ENCODE measurements around the gene DUS2.
A peak's percentile ranks its signal among the peaks of the same experiment; 100 is the strongest.

Gene DUS2

GRCh38 chr16:68082629-68083238 is 59.6 kb downstream of the DUS2 start:
- FAIRE-seq = no peak
- no peak for DNase-seq (ENCODE audit: insufficient read length)
- no peak for TF ChIP-seq POLR2A (IDR thresholded peaks at IDR 0.05; ENCODE audit: low read depth, low read length)
- no peak for TF ChIP-seq TAF1 (IDR thresholded peaks at IDR 0.05; ENCODE audit: borderline replicate concordance, low read depth, low read length)
- TF ChIP-seq POLR2AphosphoS5 (IDR thresholded peaks at IDR 0.05; ENCODE audit: low read depth, low read length) = no peak

GRCh38 chr16:68083239-68083781 is 60.2 kb downstream of the DUS2 start:
- DNase-seq (ENCODE audit: insufficient read length) (no peak), FAIRE-seq (no peak)
- no peak for TF ChIP-seq TAF1 (IDR thresholded peaks at IDR 0.05; ENCODE audit: borderline replicate concordance, low read depth, low read length)
- TF ChIP-seq POLR2A (IDR thresholded peaks at IDR 0.05; ENCODE audit: low read depth, low read length) = no peak
- no peak for TF ChIP-seq POLR2AphosphoS5 (IDR thresholded peaks at IDR 0.05; ENCODE audit: low read depth, low read length)

- no peak for TF ChIP-seq TAF1 (IDR thresholded peaks at IDR 0.05; ENCODE audit: borderline replicate concordance, low read depth, low read length)
- TF ChIP-seq POLR2AphosphoS5 (IDR thresholded peaks at IDR 0.05; ENCODE audit: low read depth, low read length) = no peak
- no peak for TF ChIP-seq POLR2A (IDR thresholded peaks at IDR 0.05; ENCODE audit: low read depth, low read length)
- no peak for FAIRE-seq
- DNase-seq (ENCODE audit: insufficient read length) = no peak
These were observed 60.9 kb downstream of the DUS2 start for GRCh38 chr16:68083861-68084503.

GRCh38 chr16:68084504-68085258 is 61.6 kb downstream of the DUS2 start:
- TF ChIP-seq TAF1 (IDR thresholded peaks at IDR 0.05; ENCODE audit: borderline replicate concordance, low read depth, low read length) (no peak), POLR2A (IDR thresholded peaks at IDR 0.05; ENCODE audit: low read depth, low read length) (peak; percentile 90), POLR2AphosphoS5 (IDR thresholded peaks at IDR 0.05; ENCODE audit: low read depth, low read length) (peak; percentile 80)
- peak; percentile 88 for DNase-seq (ENCODE audit: insufficient read length)
- FAIRE-seq = peak; percentile 97

GRCh38 chr16:68085259-68086071 is 62.4 kb downstream of the DUS2 start, which contains the start of gene NFATC3:
NFATC3 (plus strand) TSS chr16:68085370; CDS start chr16:68085682, 312 bp downstream.
- TF ChIP-seq POLR2A (IDR thresholded peaks at IDR 0.05; ENCODE audit: low read depth, low read length) (no peak), TAF1 (IDR thresholded peaks at IDR 0.05; ENCODE audit: borderline replicate concordance, low read depth, low read length) (peak; percentile 72)
- no peak for FAIRE-seq
- peak; percentile 88 for DNase-seq (ENCODE audit: insufficient read length)

- FAIRE-seq = no peak
- DNase-seq (ENCODE audit: insufficient read length) = no peak
- TF ChIP-seq TAF1 (IDR thresholded peaks at IDR 0.05; ENCODE audit: borderline replicate concordance, low read depth, low read length) (no peak), POLR2A (IDR thresholded peaks at IDR 0.05; ENCODE audit: low read depth, low read length) (no peak), POLR2AphosphoS5 (IDR thresholded peaks at IDR 0.05; ENCODE audit: low read depth, low read length) (no peak)
These were observed 63.3 kb downstream of the DUS2 start for GRCh38 chr16:68086336-68086841.

GRCh38 chr16:68086860-68087268 is 63.8 kb downstream of the DUS2 start:
- no peak for DNase-seq (ENCODE audit: insufficient read length)
- FAIRE-seq = peak; percentile 9
- no peak for TF ChIP-seq POLR2AphosphoS5 (IDR thresholded peaks at IDR 0.05; ENCODE audit: low read depth, low read length)
- TF ChIP-seq POLR2A (IDR thresholded peaks at IDR 0.05; ENCODE audit: low read depth, low read length) = no peak
- no peak for TF ChIP-seq TAF1 (IDR thresholded peaks at IDR 0.05; ENCODE audit: borderline replicate concordance, low read depth, low read length)

GRCh38 chr16:68087688-68088087 is 64.6 kb downstream of the DUS2 start:
- no peak for TF ChIP-seq POLR2AphosphoS5 (IDR thresholded peaks at IDR 0.05; ENCODE audit: low read depth, low read length)
- no peak for TF ChIP-seq TAF1 (IDR thresholded peaks at IDR 0.05; ENCODE audit: borderline replicate concordance, low read depth, low read length)
- no peak for TF ChIP-seq POLR2A (IDR thresholded peaks at IDR 0.05; ENCODE audit: low read depth, low read length)
- DNase-seq (ENCODE audit: insufficient read length) (no peak), FAIRE-seq (no peak)

- DNase-seq (ENCODE audit: insufficient read length) (no peak), FAIRE-seq (no peak)
- TF ChIP-seq POLR2AphosphoS5 (IDR thresholded peaks at IDR 0.05; ENCODE audit: low read depth, low read length) (no peak), TAF1 (IDR thresholded peaks at IDR 0.05; ENCODE audit: borderline replicate concordance, low read depth, low read length) (no peak)
These were observed 65.3 kb downstream of the DUS2 start for GRCh38 chr16:68088130-68088972.

- DNase-seq (ENCODE audit: insufficient read length) (no peak), FAIRE-seq (no peak)
- TF ChIP-seq TAF1 (IDR thresholded peaks at IDR 0.05; ENCODE audit: borderline replicate concordance, low read depth, low read length) = no peak
- no peak for TF ChIP-seq POLR2A (IDR thresholded peaks at IDR 0.05; ENCODE audit: low read depth, low read length)
- no peak for TF ChIP-seq POLR2AphosphoS5 (IDR thresholded peaks at IDR 0.05; ENCODE audit: low read depth, low read length)
These were observed 66.0 kb downstream of the DUS2 start for GRCh38 chr16:68089067-68089466.

Data from GM12892 (cell line).